Type B pancreatic cell (in vitro differentiated cells): ENCODE measurements around the gene RIN3. TPM values are rescaled to one million over a fixed set of nuclear protein-coding genes. Genes with fewer than 3 reads are reported as not detected.
A peak's percentile ranks its signal among the peaks of the same experiment; 100 is the strongest.

Source experiments
- DNase-seq: peaks from one replicate; pipeline ENCODE4 v3.0.0; 2021; ENCODE audit warnings: mixed read lengths; ENCODE audit not compliant: unreplicated experiment; ENCODE audit errors: extremely low spot score
- H3K27ac Mint-ChIP-seq: 2 replicates; pipeline ENCODE4 v1.8.0; 2021; ENCODE audit warnings: mild to moderate bottlenecking, mixed read lengths
- H3K27me3 Mint-ChIP-seq: 2 replicates; pipeline ENCODE4 v1.8.0; 2021; ENCODE audit warnings: mixed read lengths
- H3K36me3 Mint-ChIP-seq: 2 replicates; pipeline ENCODE4 v1.8.0; 2021; ENCODE audit warnings: mixed read lengths
- H3K4me1 Mint-ChIP-seq: one replicate; pipeline ENCODE4 v1.8.0; 2021; ENCODE audit warnings: mixed read lengths; ENCODE audit not compliant: unreplicated experiment
- H3K4me3 Mint-ChIP-seq: 2 replicates; pipeline ENCODE4 v1.8.0; 2021; ENCODE audit warnings: mild to moderate bottlenecking, mixed read lengths
- H3K9me3 Mint-ChIP-seq: 2 replicates; pipeline ENCODE4 v1.8.0; 2021; ENCODE audit warnings: mixed read lengths
- CTCF ChIP-seq: fragments of 200-600 bp; sonication (generic); conservative IDR thresholded peaks from 2 replicates; pipeline ENCODE4 v1.5.0; 2021; ENCODE audit warnings: antibody characterized with exemption, mild to moderate bottlenecking
- total RNA-seq: library from RNA; stranded (reverse); gene quantifications from 2 replicates; pipeline ENCODE4 v1.2.1, GENCODE V29; 2021; ENCODE audit warnings: low replicate concordance

The RIN3 gene
- total RNA-seq, 1 donor from 2014 or later, result 12.9 TPM

GRCh38 chr14:92481386-92481785 is 32.2 kb upstream of the RIN3 start:
- H3K36me3 Mint-ChIP-seq, result no peaks in the 10 kb centered on the region
- H3K9me3 Mint-ChIP-seq, result peaks cover 7% of the 10 kb centered on the region
- peak; percentile 28 for TF ChIP-seq CTCF
- no peak overlapping the region for H3K4me3 Mint-ChIP-seq
- no peak overlapping the region for H3K27ac Mint-ChIP-seq
- H3K27me3 Mint-ChIP-seq, result no peaks in the 10 kb centered on the region
- no peak for DNase-seq
- peaks cover 10% of the 10 kb centered on the region for H3K4me1 Mint-ChIP-seq

GRCh38 chr14:92481811-92482555 is 31.6 kb upstream of the RIN3 start:
- no peaks in the 10 kb centered on the region for H3K36me3 Mint-ChIP-seq
- no peak for TF ChIP-seq CTCF
- H3K27me3 Mint-ChIP-seq, result no peaks in the 10 kb centered on the region
- H3K27ac Mint-ChIP-seq, result no peak overlapping the region
- peaks cover 7% of the 10 kb centered on the region for H3K9me3 Mint-ChIP-seq
- DNase-seq, result peak; percentile 4
- H3K4me3 Mint-ChIP-seq, result no peak overlapping the region
- peaks cover 11% of the 10 kb centered on the region for H3K4me1 Mint-ChIP-seq

- TF ChIP-seq CTCF, result no peak
- H3K4me1 Mint-ChIP-seq, result peaks cover 17% of the 10 kb centered on the region
- no peak overlapping the region for H3K4me3 Mint-ChIP-seq
- no peaks in the 10 kb centered on the region for H3K36me3 Mint-ChIP-seq
- peaks cover 7% of the 10 kb centered on the region for H3K9me3 Mint-ChIP-seq
- H3K27ac Mint-ChIP-seq, result no peak overlapping the region
- peak; percentile 58 for DNase-seq
- no peaks in the 10 kb centered on the region for H3K27me3 Mint-ChIP-seq
Measured at GRCh38 chr14:92482621-92483319, 30.8 kb upstream of the RIN3 start.

- Mint-ChIP-seq H3K4me1 (peaks cover 17% of the 10 kb centered on the region), H3K27ac (no peak overlapping the region), H3K36me3 (no peaks in the 10 kb centered on the region), H3K4me3 (no peak overlapping the region), H3K27me3 (no peaks in the 10 kb centered on the region), H3K9me3 (no peaks in the 10 kb centered on the region)
- DNase-seq, result no peak
- TF ChIP-seq CTCF, result no peak
Measured at GRCh38 chr14:92484132-92484823, 29.3 kb upstream of the RIN3 start.

GRCh38 chr14:92486881-92487280 is 26.7 kb upstream of the RIN3 start:
- Mint-ChIP-seq H3K36me3 (no peaks in the 10 kb centered on the region), H3K27me3 (peaks cover 6% of the 10 kb centered on the region), H3K4me3 (no peak overlapping the region), H3K9me3 (no peaks in the 10 kb centered on the region), H3K4me1 (peaks cover 19% of the 10 kb centered on the region), H3K27ac (no peak overlapping the region)
- TF ChIP-seq CTCF, result no peak
- DNase-seq, result no peak
